BJ (cell line): ENCODE results near the gene RALB. TPM values are rescaled to one million over a fixed set of nuclear protein-coding genes. Genes with fewer than 3 reads are reported as not detected.

Experiments used
- CTCF ChIA-PET: fragments of 350-600 bp; formaldehyde crosslinking; extraction: SDS; loops from one replicate; lab custom pipeline; 2021; ENCODE audit warnings: antibody characterized with exemption, inconsistent platforms; lab: Yijun Ruan, JAX
- POLR2A ChIA-PET: fragments of 300-600 bp; sonication (Branson Sonifier 250); formaldehyde crosslinking; extraction: SDS; loops from one replicate; lab custom pipeline; 2021; ENCODE audit warnings: antibody characterized with exemption; lab: Charles Lee
- DNase-seq: peaks from one replicate; pipeline ENCODE4 v3.0.0-alpha.2; 2011; ENCODE audit warnings: low read depth
- H3K27me3 ChIP-seq: 2 replicates; pipeline ENCODE4 v1.6.0; 2011; ENCODE audit warnings: low read length; ENCODE audit not compliant: control insufficient read depth, insufficient read depth
- H3K36me3 ChIP-seq: 2 replicates; pipeline ENCODE4 v1.5.1; 2011; ENCODE audit warnings: low read length; ENCODE audit not compliant: control insufficient read depth, insufficient read depth
- H3K4me3 ChIP-seq: 2 replicates; pipeline ENCODE4 v1.5.1; 2011; ENCODE audit warnings: low read depth, mild to moderate bottlenecking, control low read depth, low read length
- CTCF ChIP-seq: IDR thresholded peaks from 2 replicates; pipeline ENCODE4 v1.5.1; 2011; ENCODE audit warnings: low read depth, mild to moderate bottlenecking, control low read depth, inconsistent platforms, low read length, moderate library complexity; ENCODE audit not compliant: insufficient read depth
- polyA plus RNA-seq: library from polyadenylated mRNA; depleted of rRNA; stranded (reverse); fragments of >200 nt; gene quantifications from 2 replicates; pipeline ENCODE4 v1.2.3, GENCODE V29; 2011

RALB gene
- polyA plus RNA-seq, 1 experiment, result 33.3 TPM

DNA sequence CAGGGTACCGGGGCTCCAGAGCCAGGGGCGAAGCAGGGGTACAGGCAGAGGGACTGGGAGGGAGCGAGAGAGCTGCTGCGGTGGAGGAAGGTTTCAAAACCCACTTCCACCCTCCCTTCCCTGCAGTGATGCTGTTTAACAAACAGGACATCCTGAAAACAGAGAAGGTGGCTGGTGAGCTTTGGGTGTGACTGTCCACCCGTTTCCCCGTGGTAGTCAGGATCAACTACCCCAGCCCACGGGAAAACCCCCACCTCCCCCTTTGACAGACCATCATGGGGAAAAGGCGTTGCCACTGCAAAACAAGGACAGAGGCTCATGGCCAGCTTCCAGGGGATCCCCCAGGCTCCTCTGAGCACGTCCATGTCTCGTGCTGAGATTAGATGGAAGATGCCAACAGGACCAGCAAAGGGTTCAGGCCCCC is 42.4 kb upstream of the RALB start:
- ChIA-PET CTCF (no interaction called here), POLR2A (no interaction called here)
- H3K27me3 ChIP-seq, result no peaks in the 10 kb centered on the region
- TF ChIP-seq CTCF, result no peak
- no peaks in the 10 kb centered on the region for H3K36me3 ChIP-seq
- no peak overlapping the region for H3K4me3 ChIP-seq
- no peak for DNase-seq

DNA sequence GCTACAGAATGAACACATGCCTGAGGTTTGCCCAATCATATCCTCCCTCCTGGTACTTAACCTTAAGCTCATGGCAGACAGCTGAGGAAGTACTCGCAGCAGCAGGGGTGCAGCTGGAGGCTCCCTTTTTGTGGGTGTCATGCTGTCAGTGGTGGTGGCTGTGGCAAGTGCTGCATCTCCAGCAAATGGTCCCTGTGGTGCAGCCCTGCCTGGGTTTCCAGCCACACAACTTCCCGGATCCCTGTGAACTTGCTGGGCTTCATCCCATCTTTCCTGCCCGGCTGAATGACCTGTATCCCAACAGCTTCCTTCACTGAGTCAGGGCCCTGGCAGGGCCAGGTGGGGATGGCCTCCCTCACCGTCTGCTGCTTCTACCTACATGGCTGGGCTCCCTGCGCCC is 34.5 kb upstream of the RALB start:
- Histone ChIP-seq H3K27me3 (no peaks in the 10 kb centered on the region), H3K4me3 (no peak overlapping the region), H3K36me3 (peaks cover 5% of the 10 kb centered on the region; the same call in 1 of the 2 replicates)
- ChIA-PET POLR2A (no interaction called here), CTCF (no interaction called here)
- no peak for DNase-seq
- TF ChIP-seq CTCF, result no peak

GRCh38 chr2:120219291-120219690 is 33.4 kb upstream of the RALB start:
- no peak for TF ChIP-seq CTCF
- H3K27me3 ChIP-seq, result no peaks in the 10 kb centered on the region
- POLR2A ChIA-PET, result no interaction called here
- DNase-seq, result no peak
- H3K4me3 ChIP-seq, result no peak overlapping the region
- CTCF ChIA-PET, result interaction anchor here (0.9 to 1.4 kb wide), 2 partner anchors 12 to 15 kb away, joined by 3 to 5 read pairs; no protein-coding TSS in a partner anchor
- H3K36me3 ChIP-seq, result peaks cover 5% of the 10 kb centered on the region; the same call in 1 of the 2 replicates

DNA sequence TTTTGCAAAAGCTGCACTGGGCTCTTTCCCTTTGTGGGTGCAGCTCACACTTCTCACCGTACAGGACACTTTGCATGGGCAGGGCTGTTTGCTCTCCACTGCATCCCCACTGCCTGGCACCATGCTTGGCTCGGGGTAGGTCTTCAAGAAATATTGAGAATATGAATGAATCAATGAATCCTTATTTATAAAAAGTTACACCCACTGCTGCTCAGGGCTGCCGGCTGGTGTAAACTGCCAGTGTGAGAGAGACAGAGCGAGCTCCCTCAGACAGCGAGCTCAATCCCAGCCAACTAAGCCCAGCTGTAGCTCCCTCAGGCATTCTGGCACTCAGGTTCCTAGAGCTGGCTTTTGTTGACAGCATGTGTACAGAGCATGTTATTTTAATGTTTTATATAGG is 32.9 kb upstream of the RALB start:
- peaks cover 5% of the 10 kb centered on the region; the same call in 1 of the 2 replicates for H3K36me3 ChIP-seq
- no peak for TF ChIP-seq CTCF
- no peaks in the 10 kb centered on the region for H3K27me3 ChIP-seq
- ChIA-PET CTCF (interaction anchor here (0.9 to 1.4 kb wide), 3 partner anchors 13 to 93 kb away, joined by 3 to 5 read pairs (median 4); no protein-coding TSS in a partner anchor), POLR2A (no interaction called here)
- no peak for DNase-seq
- no peak overlapping the region for H3K4me3 ChIP-seq

DNA sequence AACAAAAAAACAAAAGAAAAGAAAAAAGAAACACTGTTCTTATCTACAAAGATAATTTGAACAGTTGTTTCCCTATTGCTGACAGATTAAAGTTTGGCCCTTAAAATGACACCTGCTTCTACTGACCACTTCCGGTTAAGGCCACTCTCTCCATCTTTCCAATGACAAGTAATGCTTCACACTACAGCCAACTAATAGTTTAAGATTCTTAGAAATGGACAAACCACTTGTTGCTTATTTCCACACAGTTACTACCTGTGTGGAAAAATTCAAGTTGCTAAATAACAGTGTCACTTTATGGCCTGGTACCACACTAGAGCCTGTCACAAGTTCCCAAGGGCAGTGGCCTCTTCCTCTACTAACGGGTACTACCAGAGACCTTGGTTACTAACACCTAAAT is 31.9 kb upstream of the RALB start:
- DNase-seq, result no peak
- Histone ChIP-seq H3K4me3 (no peak overlapping the region), H3K27me3 (no peaks in the 10 kb centered on the region), H3K36me3 (peaks cover 5% of the 10 kb centered on the region; the same call in 1 of the 2 replicates)
- CTCF ChIA-PET, result interaction anchor here (1.0 to 1.4 kb wide), 2 partner anchors 92 kb away, joined by 4 to 6 read pairs; no protein-coding TSS in a partner anchor
- TF ChIP-seq CTCF, result no peak
- POLR2A ChIA-PET, result no interaction called here
